Measurements from ENCODE around the gene TTC31.
"Not testable (repeated sequence)": the region's sequence is repeated elsewhere in the genome, so short reads cannot be mapped to it uniquely, and the experiment has no call there.

Gene TTC31

DNA sequence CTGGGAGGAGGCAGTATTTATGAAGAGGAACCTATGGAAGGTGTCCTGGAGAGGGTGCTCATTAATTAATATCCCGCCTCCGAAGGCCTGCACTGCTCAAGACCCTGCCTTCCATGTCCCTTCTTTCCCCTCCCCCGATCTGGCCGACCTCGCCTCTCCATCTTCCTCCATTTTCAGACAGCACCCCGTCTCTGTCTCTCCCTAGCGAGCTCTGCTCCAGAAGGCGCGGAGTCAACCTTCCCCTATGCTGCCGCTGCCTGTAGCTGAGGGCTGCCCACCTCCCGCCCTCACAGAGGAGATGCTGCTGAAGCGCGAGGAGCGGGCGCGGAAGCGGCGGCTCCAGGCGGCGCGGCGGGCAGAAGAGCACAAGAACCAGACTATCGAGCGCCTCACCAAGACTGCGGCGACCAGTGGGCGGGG is 25.7 kb upstream of the TTC31 start:
- DNase-seq (ENCODE audit: low read depth in 2 of 2) = no peak

DNA sequence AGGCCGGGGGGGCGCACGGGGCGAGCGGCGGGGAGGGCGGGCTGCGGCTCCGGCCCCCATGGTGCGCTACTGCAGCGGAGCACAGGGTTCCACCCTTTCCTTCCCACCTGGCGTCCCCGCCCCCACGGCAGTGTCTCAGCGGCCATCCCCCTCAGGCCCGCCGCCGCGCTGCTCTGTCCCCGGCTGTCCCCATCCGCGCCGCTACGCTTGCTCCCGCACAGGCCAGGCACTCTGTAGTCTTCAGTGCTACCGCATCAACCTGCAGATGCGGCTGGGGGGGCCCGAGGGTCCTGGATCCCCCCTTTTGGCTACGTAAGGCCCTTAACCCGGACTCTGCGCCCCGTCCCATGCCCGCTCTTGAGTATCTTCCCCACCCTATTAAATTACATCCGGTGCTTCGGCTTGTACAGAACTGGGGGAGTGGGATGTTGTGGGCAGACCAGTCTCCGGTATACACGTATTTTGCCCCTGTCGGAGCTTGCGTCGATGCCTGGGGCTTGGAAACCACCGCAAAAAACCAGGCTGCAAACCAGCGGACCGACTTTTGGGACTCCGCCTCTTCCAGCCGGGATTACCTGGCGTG is 25.2 kb upstream of the TTC31 start:
- peak; percentile 73 to 87 for DNase-seq (ENCODE audit: low read depth in 2 of 2)

DNA sequence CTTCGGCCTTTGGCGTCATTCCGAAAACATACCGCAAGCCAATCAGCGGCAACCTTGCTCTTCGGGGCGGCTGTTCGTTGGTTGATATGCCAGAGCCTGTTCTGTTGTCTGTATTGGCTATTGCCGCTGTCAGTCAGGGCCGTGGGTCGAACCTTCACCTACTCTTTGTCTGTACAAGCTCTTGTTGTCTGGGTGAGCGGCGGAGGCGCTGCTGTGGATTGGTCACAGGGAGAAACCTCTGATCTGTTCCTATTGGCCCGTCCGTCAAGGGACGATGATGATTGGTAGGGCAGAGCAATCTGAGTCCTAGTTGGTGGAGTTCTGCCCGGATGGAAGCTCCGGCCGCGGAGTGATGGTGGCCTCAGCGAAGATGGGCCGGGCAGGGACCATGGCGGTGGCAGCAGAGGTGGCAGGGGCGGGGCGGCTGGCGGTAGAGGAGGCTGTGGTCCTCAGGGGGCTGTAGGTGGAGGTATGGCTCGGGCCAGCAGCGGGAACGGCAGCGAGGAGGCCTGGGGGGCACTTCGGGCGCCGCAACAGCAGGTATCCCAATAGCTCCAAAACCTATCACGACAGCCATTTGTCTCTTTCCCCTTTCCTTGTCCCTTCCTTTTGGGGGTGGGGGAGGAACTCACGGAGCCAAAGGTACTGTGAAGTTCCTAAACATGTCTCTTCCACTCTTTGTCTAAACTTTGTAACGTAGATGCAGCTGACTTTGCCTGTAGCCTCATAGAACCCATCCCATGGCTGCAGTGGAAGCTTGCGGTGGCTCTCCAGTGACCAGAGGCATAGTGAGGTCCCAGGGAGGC is 24.5 kb upstream of the TTC31 start, which contains the start of gene WBP1:
Gene WBP1 (plus strand): TSS at position 307 of the 806 bp plus-strand sequence. CDS start 165 bp downstream, at position 472.
- DNase-seq (ENCODE audit: low read depth in 2 of 2) = peak; percentile 98 to 100

DNA sequence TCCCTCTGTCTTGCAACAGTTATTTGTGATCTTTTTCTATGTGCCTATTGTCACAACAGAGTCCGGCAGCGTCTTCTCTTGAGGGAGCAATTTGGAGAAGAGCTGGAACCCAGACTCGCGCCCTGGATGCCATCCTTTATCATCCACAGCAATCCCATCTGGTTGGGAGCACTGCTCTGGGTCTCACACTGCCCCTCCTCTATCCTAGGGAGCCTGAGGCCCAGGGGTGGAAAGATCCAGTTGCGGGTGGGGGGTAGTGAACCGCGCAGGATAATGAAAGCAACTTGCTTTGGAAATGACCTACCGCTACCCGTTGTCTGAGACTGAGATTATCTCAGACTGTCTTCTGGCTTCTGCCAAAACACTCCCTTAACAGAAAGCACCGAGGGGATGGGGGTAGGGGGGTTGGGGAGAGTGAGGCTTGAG is 23.9 kb upstream of the TTC31 start:
- DNase-seq (ENCODE audit: low read depth in 2 of 2) = no peak

DNA sequence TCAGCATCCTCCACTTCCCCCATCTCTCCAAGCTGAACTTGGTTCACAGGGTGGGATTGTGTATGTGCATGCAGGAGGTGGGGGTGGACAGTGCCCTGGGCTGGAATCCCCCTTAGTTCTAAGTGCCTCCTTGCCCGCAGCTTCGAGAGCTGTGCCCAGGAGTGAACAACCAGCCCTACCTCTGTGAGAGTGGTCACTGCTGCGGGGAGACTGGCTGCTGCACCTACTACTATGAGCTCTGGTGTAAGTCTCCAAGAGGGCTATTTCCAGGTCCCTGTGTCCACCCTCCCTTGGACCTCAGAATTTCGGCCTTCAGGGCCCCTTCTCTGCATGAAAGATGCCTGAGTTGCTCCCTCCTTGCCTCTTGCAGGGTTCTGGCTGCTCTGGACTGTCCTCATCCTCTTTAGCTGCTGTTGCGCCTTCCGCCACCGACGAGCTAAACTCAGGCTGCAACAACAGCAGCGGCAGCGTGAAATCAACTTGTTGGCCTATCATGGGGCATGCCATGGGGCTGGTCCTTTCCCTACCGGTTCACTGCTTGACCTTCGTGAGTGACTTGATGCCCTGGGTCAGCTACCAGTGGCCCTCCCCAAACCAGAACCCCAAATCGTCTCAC is 23.3 kb upstream of the TTC31 start:
- DNase-seq (ENCODE audit: low read depth in 2 of 2) = not testable (repeated sequence)

DNA sequence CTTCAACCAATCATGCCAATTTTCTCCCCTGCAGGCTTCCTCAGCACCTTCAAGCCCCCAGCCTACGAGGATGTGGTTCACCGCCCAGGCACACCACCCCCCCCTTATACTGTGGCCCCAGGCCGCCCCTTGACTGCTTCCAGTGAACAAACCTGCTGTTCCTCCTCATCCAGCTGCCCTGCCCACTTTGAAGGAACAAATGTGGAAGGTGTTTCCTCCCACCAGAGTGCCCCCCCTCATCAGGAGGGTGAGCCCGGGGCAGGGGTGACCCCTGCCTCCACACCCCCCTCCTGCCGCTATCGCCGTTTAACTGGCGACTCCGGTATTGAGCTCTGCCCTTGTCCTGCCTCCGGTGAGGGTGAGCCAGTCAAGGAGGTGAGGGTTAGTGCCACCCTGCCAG is 22.7 kb upstream of the TTC31 start:
- DNase-seq (ENCODE audit: low read depth in 2 of 2) = not testable (repeated sequence)

DNA sequence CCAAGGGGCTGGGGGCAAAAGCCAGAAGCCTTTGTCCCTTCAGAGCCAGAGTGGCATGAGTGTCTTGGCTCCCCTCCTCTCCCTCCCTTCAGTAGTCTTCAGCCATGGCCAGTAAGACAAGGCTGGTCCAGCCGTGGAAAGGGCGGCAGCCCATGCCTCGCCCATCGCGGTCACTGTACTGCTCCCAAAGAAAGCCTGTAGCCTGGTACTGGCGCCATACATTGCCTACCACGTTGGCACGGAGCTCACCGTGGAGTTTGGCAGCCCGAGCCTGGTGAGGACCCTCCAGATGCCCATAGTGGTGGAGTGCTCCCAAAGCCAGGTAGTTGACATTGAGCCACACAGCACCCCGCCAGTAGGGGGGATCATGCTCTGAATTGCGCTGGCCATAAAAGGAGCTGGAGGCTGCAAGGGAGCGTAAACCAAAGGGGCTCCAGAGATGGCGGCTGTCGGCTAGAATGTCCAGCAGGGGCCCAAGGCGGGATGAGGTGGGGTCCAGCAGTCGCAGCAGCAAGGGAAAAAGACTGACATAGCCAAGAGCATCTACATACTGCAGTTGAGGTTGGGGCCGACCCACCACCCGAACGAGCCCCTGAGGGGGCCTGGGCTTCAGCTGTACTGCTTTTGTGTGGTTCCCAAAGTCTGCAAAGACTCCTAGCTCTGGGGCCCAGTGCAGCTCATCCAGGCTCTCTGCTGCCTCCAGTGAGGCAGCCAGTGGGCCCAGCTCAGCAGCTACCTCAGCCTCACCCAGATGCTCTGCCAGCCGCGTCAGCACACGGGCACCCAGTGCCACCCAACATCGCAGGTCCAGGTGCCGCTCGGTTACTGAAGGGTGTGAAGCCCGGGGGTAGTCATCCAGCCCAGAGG is 21.5 kb upstream of the TTC31 start:
- DNase-seq (ENCODE audit: low read depth in 2 of 2) = no peak

DNA sequence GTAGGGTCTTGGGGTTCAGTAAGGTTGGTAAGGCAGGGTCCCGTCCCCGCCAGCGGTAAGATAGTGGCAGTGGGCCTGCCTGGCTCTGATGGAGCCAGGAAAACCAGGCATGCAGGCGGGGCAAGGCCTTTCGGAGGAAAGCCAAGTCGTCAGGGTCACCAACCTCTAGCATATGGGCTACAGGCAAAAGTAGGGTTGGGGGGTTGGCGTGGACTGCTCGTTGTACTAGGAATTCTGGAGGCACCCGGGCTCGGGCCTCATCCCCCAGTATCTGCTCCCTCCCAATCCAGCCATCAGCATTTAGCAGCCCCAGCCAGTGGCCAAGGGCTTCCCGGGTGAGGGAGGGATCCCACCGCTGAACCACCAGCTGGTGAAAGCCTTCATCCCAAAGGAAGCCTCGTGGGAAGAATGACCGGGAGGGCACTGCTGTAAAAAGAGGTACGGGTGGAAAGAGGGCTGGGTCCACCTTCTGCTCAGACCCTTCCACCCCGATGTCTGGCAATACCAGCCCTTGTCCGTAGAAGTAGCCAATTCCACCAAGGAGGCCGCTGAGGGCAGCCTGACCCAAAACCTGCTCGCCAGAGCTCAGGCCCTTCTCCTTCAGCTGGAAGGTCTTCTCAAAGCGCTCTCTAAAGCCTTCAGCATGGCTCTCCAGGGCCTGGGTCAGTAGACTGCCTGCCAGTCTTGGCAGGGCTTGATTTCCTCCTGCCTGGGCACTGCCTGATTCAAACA is 20.7 kb upstream of the TTC31 start:
- DNase-seq (ENCODE audit: low read depth in 2 of 2) = no peak

DNA sequence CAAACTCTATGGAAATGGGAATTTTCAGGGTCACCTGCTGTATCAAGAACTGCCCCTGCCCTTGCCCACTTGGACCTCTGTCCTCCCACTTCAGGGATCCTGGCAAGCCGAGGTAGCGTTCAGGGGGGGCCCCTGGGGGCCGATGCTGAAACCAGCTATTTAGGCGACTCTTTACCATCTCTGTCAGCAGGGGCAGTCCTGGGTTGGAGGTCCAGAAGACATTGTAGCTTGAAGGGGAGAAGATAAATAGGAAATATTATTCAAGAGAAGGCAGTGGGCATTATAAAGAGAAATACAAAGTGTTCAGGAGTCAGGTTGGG is 20.1 kb upstream of the TTC31 start:
- DNase-seq (ENCODE audit: low read depth in 2 of 2) = no peak

DNA sequence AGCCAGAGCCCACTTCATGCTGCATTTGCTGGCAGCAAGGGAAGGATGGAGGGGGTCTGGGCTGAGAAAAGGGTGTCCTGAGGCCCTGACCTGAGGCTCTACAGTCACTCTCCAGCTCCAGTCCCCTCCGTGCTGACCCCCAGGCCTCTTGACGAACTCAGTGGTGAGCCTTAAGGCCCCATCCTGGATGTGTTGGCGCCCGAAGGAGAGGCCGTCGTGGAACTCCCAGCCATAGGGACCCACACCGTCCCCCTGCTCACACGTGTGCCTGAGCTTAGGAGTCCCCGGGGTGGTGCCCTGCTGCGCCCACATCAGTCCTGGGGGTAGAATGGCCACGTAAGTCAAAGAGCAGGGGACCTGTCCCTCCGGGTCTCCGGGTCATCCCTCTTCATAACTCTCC is 18.5 kb upstream of the TTC31 start:
- no peak for DNase-seq (ENCODE audit: low read depth in 2 of 2)

DNA sequence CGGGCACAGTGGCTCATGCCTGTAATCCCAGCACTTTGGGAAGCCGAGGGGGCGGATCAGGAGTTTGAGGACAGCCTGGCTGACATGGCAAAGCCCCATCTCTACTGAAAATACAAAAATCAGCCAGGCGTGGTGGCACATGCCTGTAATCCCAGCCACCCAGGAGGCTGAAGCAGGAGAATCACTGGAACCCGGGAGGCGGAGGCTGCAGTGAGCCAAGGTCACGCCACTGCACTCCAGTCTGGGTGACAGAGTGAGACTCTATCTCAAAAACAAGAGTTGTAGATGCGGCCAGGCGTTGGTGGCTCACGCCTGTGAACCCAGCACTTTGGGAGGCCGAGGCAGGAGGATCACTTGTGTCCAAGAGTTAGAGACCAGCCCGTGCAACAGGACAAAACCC is 12.1 kb upstream of the TTC31 start:
- not testable (repeated sequence) for DNase-seq (ENCODE audit: low read depth in 2 of 2)

DNA sequence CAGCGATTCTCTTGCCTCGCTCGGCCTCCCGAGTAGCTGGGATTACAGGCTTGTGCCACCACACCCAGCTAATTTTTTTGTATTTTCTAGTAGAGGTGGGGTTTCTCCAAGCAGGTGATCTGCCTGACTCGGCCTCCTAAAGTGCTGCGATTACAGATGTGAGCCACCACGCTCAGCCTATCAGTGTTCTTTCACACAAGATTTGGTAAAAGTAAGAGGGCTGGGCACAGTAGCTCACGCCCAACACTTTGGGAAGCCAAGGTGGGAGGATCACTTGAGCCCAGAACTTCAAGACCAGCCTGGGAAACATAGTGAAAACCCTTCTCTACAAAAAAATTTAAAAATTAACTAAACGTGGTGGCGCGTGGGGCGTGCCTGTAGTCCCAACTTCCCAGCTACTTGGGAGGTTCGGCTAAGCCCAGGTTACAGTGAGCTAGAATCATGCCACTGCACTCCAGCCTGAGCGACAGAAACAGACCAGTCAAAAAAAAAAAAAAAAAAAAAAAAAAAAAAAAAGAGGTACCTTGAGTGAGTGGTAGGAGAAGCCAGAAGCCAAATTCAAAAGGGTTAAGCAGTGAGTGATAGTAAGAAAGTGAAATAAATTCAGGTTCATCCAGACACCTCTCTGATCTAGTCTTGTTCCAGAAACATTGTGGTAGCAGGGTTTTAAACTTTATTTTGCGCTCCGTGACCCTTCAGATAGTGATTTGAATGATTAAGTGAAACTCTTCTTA is 11.4 kb upstream of the TTC31 start:
- no peak for DNase-seq (ENCODE audit: low read depth in 2 of 2)

DNA sequence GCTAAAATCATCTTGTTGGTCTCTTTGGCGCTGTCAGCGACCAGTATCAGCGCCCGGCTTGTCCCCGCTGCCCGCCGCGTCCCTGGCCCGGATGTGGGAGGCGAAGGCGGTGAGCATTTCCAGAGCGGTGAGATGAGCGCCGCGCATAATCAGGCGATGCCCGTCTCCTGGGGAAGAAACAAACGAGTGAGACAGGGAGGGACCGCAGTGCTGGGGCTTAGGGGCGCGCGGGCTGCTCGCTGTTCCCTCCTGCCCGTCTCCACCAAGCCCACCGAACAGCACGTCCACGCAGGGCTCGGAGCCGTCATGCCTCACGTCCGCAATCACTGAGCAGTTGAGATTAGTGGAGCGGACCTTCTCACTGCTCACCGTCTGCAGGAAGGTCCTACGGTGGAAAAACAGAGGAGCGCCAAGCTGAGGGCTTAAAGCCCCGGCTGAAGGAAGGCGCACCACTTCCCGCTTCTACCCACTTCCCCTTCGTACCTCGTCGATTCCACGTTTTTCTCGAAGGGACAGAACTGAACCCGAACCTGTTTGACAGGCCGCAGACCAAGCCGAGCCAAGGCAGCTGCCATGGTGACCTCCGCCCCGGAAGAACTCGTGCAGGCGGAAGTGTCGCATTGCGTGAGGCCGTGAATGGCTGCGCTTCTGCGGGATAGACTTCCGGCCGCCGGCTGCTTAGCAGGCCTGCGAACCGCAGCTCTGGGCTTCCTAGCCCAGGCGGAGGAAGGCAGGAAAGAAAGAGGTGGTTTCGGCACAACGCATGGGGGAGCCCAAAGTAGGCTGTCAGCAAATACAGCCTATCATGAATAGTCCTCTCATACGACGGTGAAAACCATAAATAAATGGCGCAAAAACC is 10.6 kb upstream of the TTC31 start, which contains the start of gene MRPL53:
Gene MRPL53 (minus strand): TSS at position 595 of the 859 bp plus-strand sequence. CDS start 20 bp downstream, at position 575.
- DNase-seq (ENCODE audit: low read depth in 2 of 2) = peak; percentile 90 to 91

DNA sequence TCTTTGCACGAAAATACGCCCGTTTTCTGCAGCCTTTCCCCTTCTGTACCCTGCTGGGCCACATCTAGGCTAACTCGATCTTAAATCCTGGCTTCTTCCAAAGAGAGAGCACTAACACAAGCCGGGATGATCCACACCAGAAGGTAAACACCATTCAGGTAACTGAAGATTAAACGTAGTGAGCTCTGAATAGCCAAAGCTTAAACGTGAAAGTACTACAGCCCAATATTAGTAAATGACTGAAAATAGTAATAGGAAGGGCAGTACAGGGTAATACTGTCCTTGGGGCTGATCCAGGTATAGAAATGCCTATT is 10.0 kb upstream of the TTC31 start:
- DNase-seq (ENCODE audit: low read depth in 2 of 2) = no peak

DNA sequence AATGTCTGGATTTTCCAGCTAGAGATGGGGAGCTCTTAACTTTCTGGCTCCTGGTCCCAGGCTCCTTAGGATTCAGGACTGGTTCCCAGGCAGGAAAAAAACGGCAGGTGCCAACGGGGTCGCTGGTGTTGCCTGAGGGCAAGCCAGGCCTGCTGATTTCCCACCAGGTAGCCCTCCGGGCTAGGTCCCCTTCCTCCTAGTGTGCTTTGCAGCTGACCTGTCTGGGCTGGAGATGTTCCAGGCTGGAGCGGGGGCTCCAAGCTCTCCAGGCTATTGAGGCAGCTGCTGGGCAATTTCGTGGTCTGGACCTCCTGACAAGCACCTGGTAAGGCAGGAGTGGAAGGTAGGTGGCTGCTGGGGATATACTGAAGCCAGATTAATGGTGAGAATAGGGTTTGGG is 8.4 kb upstream of the TTC31 start:
- DNase-seq (ENCODE audit: low read depth in 2 of 2) = no peak

DNA sequence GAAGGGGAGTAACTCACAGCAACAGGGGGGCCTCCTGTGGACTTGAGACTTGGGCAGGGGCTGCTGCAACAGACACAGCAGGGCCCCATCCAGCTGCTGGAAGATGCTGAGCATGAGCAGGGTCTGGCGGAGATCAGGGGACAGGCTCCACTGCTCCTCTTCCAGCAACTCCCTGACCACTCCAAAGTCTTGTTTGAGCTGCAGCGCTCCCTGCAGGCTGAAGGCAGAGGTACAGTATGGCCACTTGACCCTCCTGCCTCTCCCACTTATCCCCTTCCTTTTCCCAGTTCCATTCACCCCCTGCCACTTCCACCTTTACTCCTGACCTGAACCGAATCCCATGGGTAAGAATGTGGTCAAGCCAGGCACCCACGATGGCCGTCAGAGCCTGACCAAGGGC is 8.0 kb upstream of the TTC31 start:
- DNase-seq (ENCODE audit: low read depth in 2 of 2) = no peak

DNA sequence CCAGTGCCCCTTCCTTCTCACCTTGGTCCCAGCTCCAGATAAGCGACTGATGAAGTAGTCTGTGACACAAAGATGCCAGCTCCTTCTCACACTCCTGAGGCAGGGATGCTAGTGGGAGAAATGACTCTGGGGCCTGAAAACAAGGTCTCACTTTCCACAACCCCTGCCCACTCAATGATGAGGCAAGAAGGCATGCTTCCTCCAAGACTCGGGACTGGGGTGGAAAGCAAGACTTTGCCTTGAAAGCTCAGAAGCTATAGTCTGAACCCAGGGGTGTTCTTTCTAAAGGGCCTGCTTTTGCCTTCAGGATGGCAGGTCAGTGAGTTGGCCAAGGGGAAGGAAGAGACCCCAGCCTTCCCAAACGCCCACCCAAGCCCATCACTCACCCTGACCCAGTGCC is 1.4 kb upstream of the TTC31 start:
- DNase-seq (ENCODE audit: low read depth in 2 of 2) = no peak

DNA sequence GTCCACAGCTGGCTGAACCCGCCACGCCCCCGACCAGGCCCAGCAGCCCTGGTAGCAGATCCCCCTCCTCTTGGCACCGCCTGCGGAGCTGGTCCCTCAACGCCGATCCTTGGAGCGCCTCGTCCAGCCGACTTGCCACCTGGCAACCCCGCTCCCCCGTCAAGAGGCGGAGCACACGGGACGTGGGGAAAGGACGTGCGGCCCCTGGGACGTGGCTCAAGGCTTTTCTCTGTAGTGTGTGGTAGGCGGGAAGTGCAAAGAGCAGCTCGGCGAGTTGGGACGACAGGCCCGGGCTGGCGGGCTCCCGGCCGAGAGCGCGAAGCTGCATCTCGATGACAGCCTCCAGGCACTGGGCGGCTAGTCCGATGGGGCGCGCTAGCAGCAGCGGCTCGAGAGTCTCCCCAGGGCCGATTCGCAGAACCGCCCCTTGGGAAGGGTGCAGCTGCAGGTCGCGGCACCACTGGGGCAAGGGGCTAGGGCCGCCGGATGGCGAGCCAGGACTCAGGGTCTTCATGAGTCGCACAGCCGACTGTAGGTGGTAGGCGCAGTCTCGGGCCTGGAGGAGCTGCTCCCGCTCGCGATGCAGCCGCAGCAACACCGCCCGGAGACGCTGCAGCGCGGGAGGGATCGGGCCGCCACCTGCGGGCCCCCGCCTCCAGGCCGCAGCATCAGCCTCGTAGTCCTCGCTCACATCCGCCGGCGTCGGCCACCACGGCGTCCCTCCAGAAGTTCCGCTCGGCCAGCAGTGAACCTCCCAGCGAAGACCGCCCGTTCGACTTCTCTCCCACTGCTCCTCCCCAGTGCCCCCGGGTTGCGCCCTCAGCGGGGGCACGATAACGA is 700 bp upstream of the TTC31 start:
- peak in 1 of 2 donors; percentile 39 for DNase-seq (ENCODE audit: low read depth in 2 of 2)

DNA sequence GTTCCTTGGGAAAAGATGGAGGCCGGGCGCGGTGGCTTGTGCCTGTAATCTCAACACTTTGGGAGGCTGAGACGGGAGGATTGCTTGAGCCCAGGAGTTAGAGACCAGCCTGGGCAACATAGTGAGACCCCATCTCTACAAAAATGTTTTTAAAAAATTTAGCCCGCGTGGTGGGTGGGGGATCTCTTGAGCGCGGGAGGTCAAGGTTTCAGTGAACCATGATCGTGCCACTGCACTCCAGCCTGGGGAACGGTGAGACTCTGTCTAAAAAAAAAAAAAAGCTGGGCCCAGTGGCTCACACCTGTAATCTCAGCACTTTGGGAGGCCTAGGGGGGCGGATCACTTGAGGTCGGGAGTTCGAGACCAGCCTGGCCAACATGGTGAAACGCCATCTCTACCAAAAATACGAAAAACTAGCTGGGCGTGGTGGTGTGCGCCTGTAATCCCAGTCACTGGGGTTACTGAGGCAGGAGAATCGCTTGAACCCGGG is 839 bp downstream of the TTC31 start:
- DNase-seq (ENCODE audit: low read depth in 2 of 2) = not testable (repeated sequence)

Data from stimulated activated CD8-positive, alpha-beta memory T cell treated with anti-CD3 and anti-CD28 coated beads, Interleukin-7, amount 100 ng/mL, for 4 hours (primary cell).